Stimulated activated CD4-positive, alpha-beta T cell treated with anti-CD3 and anti-CD28 coated beads, Interleukin-1b, Interleukin-23, amount 100 ng/mL, for 4 hours (primary cell): ENCODE results near the gene ACBD3.
"Not testable (repeated sequence)": the region's sequence is repeated elsewhere in the genome, so short reads cannot be mapped to it uniquely, and the experiment has no call there.

ENCODE experiments used
- DNase-seq, 2 donors: peaks; one replicate each; pipeline ENCODE4 v3.0.0-alpha.2; 2020; ENCODE audit warnings: low read depth in 2 of 2

Gene ACBD3

DNA sequence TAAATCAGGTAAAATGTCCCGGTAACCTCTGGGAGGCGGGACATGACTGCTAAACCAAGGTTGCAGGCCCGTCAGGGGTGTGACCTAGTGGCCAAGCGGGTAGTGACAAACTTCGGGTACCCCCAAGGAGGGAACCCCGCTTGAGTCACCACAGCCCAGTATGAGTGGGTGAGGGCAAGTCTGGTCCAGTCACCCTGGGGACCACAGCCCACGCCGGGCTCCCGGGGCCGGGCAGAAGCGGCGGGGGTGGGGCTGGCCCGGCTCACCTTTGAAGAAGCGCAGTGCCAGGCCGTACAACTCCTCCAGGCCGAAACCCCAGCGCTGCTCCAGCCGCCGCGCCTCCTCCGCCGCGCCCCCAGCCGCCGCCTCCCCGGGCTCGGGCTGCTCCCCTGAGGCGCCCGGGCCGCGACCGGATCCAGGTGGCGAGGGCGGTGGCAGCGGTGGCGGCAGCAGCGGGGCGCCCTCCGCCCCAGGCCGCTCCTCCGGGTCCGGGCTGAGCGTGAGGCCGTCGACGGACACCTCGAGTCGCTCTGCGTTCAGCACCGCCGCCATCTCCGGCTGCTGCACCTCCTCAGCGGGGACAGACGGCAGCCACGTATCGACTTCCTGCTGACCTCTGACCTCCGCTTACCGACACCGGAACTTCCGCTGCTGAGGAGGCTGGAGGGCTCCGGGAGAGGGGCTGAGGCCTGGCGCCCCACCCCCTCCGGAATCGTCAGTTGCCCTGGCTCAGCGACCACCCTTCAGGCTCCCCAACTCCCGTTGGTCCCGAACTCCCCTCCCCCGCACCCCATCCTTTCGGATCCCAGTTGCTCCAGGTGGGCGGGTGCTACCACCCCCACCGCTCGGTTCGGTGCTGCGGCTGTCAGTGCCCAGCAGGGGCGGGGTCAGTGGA, at the start of gene ACBD3:
TSS of gene ACBD3 (minus strand) at position 618 of the 895 bp plus-strand sequence. CDS start at position 552, 66 bp downstream.
- peak; percentile 67 to 68 for DNase-seq

DNA sequence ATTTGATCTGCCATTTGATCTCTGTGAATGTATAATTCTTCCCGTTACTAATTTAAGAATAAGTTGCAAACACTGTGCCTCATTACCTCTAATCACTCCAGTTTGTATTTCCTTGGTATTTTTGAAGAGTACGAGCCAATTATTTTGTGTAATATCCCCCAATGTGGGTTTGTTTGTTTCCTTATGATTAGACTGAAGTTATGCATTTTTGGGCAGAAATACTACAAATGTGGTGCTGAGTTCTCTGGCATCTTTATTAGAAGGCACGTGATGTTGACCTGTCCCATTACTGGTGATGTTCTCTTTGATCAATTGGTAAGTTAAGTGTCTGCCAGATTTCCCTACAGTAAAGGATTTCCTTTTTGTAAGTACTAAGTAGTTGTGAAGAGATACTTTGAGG, 47.3 kb upstream of the ACBD3 start:
- no peak for DNase-seq

DNA sequence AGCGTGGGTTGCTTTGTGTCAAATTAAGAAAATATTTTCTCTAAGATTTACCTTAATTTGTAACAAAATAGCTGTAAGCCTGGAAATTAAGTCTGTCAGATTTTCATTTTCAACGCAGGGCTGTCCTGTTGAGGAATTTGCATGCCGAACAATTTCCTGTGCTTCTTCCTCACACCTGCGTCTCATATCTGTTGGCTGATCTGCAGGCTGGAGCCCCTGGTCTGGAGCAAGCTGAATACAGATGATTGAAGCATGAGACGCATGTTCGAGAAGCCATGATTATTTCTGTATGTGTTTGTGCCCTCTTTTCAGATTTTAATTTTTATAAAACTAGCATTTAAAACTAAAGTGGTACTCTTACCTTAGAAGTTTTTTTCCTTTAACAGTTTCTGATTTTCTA, 46.8 kb upstream of the ACBD3 start:
- DNase-seq: no peak

DNA sequence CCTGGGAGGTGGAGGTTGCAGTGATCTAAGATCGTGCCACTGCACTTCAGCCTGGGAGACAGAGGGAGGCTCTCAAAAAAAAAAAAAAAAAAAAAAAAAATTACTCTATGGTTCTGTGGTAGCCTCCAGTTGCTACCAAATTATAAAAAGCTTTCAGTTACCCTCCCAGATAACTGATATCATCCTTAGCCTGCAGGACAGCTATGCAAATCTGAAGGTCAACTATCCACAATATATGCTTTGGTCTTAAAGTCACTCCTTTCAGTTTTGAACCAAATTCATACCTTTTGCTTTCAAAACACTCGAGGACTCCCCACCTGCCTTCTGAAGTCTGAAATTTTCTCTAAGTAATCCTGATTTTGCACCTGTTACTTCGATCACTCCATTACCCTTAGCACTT, 40.1 kb upstream of the ACBD3 start:
- DNase-seq: no peak

DNA sequence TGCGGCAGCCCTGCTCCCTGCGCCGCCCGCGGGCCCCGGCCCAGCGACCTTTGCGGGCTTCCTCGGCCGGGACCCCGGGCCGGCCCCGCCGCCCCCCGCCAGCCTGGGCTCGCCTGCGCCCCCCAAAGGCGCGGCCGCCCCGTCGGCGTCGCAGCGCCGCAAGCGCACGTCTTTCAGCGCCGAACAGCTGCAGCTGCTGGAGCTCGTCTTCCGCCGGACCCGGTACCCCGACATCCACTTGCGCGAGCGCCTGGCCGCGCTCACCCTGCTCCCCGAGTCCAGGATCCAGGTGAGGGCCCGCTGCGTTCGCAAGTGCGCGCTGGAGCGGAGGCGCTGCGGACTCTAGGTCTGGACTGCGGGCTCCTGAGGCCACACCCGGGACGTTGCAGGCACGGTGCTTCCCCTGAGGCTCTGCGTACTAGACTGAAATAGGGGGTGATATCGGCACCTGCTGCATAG, 37.3 kb upstream of the ACBD3 start:
- no peak for DNase-seq

DNA sequence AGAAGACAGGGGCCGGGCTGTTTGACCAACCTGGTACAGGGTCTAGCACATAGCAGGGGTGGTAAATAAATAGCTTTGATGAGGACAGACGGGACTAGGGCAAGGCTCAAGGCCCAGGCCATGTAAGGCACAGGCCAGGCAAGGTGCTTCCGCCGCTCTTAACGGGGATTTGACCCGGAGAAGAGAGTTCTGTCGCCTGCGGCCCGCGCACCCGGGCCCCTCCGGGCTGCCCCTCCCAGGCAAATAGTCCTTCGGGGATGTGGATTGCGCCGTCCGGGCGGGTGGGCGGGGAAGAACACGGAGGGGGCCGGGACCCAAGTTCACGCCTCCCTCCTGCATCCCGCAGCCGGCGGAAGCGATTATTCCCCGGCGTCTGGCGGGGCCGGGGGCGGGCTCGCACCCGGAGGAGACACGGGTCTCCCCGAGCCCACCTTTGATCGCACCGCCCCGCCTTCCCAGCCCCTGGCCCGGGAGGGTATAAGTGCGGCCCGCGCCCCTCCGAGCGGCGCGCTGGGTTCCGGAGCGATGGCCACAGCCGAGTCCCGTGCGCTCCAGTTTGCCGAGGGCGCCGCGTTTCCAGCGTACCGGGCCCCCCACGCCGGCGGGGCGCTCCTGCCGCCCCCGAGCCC, 36.7 kb upstream of the ACBD3 start, which contains the start of gene MIXL1:
TSS of gene MIXL1 (plus strand) at position 508 of the 629 bp plus-strand sequence. CDS start at position 526, 18 bp downstream.
- DNase-seq: no peak

DNA sequence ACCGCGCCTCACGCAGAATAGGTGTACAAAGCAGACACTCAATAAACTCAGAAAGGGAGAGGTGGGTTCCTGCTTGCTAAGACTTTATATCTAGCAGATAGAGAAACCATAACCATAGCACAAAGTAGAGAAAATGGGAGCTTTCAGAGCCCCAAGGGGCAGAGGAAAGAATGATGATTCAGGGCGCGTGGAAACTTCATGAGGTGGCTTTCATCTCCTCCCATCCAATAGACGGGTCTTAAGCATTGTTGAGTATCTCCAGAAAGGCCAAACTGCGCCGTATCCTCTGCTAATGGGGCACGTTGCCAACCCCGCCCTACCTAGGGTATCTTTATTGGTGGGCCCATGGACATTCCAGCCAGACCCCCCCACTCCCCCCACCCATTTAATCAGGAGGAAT, 36.1 kb upstream of the ACBD3 start:
- no peak for DNase-seq

DNA sequence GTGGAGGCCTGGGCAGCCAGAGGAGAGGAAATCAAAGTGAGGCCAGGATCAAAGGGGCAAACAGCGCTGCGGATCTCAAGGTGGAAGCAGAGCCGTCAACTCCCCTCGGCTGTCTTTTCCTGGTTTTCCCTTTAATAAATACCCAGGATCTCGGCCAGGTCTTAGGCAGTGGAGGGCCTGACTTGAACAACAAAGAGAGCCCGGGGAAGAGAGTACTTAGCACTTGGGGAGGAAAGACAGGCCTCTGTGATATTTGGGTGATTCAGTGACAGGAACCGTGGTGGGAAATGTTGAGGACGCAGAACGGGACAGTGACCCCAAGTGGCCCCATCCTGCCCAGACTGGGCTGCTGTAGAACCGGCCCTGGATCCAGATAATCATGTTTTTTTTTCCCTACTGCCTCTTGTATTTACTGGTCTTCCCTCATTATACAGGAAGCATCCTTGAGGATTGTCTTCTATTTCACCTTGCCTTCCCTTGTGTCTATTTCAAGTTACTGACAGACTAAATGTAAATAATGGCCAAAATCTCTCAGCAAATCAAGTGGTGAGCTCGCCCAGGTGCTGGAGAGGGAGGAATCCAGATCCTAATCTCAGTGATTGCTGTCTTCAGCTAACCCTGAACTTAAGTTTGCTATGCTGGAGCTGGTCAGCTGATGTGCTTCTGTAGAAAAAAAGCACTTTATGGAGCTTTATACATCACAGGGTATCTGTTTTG, 34.1 kb upstream of the ACBD3 start:
- no peak for DNase-seq

DNA sequence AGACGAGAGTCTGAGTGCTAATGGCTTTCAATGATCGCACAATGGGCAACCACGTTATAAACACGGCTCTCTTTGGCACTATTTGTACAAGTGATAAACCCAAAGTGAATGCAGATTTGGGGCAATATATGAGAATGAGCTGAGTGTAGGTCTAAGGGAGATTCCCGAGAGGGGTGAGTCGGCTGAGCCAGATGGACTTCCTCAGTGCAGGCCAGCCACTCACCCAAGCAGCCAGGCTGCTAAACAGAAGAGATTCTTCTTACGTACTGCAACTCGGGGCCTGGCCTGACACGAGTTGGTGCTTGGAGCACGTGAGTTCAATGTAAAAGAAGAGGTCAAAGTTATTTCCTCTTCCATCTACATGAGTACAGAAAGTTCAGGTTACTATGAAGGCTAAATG, 30.7 kb upstream of the ACBD3 start:
- DNase-seq: no peak

DNA sequence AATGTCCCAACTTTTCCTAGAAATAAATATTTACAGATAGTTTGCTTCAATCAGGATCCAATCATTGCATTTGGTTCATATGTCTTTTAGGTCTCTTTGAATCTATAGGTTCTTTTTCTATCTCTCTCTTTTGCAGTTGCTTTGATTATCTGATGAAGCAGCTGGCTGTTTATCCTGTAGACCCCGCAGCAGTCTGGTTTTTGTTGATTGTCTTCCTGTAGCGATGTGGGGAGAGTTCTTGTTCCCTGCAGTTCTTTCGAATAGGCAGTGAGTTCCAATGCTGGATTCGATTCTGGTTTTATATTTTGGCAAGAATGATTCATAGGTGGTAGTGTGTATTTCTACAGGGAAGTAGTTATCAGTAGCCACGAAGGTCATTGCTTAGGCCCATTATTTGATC, 29.5 kb upstream of the ACBD3 start:
- no peak for DNase-seq

DNA sequence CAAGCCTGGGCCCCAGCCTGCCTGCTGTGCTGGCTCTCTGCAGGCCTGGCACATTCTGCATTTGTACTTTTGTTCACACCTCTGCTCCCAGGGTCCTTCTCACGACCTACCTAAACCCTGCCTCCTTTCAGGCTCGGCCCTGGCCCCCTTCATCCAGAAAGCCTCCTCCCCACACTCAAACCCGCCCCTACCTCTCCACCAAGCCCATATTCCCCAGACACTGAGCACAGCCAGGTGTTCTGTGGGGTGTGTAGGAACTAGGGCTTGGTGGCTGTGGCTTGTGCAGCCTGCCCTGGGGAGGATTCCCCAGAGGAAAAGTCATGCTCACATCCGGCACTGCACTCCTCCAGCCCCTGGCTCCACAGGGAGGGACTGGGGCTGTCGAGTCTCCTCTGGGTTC, 28.7 kb upstream of the ACBD3 start:
- no peak for DNase-seq

DNA sequence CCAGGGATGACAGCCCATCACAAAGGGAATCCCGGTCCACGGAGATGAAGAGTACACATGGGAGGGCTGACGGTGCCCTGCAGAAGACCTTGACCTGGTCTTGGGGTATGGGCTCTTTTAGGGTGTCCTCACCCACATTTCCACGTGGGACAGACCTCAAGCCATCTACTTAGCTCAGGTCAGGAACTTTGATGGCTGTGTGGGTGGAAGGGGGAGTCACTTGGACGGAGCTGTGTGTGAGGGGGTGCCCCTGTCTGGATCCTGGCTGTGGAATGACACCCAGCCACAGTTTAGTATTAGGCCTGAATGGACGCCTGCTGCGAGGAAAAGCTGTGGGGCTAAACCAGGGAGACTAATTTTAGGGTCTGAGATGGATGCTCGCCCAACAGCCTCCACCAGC, 26.0 kb upstream of the ACBD3 start:
- no peak for DNase-seq

DNA sequence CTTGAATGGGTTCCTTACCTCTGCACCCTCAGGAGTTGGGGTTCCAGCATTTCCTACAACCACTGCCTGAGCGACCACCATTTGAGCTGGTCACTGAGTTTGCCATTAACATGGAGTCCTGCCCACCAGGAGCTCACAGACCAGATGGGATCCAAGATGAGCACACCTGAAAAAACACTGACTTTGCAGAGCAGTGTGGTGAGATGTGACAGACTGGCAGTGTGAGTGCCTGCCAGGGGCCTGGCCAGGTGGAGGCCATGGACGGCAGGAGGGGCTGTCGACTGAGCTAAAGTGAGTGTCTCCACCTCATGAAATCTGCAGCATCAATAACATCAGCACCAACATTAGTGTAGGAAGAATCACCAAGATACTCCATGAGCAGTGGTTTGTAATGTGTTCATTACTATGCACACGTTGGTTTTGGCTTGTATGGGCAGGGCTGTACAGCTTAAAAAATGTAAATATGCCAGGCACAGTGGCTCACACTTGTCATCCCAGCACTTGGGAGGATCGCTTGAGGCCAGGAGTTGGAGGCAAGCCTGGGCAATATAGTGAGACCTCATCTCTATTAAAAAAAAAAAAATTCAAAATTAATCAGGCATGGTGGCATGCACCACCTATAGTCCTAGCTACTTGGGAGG, 24.8 kb upstream of the ACBD3 start:
- DNase-seq: no peak

DNA sequence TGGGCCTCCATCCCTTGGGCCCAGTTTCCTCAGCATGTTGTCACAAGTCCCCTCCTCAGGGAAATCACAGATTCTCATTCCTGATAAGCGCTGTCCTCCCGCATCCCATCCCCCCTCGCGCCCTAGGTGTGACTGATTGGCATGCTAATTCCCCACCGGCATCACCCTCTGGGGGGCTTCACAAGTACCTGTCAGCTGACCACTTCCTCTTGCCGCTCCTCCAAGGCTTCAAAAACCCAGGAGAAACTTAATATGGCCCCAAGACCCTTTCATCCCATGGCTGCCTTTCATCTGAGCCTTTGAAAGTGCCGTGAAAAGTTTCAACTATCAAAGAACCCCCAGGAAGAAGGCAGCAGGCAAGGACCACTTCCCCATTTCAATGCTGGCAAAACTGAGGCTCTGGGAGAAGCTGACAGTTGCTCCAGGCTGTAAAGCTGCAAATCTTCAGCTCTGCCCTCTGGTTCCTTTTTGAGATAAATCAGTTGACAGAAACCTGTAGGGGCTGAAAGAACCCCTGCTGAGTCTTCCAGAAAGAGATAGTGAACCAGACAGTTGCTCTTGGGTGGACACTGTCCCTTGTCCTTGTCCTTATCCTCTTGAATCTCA, 24.1 kb upstream of the ACBD3 start:
- no peak for DNase-seq

DNA sequence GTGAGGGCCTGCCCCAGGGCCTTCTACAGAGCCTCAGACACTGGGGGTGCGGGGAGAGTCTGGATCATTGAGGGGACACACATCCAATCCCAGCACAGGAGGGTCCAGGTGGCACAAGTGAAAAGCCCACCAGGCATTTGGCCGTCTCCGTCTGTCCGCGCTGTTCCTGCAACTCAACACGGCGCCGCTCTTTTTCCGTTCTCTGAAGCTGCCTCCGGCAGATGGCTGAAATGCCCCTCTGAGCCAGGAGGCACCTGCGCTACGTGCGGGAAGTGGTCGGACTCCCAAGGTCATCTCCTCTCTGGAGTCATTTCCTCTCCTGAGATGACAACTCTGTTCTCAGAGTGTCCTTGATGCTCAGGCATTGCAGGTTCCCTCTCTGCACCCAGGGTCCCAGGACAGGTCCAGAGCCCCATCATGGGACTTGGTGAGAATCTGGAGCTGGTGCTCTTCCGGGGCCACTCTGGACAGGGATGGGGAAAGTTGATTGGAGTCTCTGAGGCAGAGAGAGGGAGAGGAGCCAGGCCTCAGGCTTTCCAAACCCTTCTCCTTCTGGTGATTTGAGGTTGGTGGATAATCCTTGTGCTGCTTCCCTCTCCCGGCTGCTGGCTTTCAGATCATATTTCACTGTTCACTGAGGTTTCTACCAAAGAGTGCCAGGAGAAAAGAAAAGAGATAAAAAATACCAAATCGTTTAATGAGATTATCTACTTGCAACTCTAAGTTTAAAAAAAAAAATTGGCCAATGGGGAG, 22.9 kb upstream of the ACBD3 start:
- no peak for DNase-seq

DNA sequence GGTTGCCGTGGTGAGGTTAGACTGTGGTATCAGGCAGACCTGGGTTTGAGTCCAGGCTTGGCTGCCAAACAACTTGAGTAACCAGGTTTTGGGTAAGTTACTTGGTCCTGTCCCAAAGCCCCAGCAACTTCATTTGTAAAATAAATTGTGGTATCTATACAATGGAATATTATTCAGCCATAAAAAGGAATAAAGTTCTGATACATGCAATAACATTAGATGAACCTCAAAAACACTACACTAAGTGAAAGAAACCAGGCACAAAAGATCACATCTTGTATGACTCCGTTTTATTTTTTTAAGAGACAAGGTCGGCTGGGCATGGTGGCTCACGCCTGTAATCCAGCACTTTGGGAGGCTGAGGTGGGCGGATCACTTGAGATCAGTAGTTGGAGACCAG, 20.5 kb upstream of the ACBD3 start:
- no peak for DNase-seq

DNA sequence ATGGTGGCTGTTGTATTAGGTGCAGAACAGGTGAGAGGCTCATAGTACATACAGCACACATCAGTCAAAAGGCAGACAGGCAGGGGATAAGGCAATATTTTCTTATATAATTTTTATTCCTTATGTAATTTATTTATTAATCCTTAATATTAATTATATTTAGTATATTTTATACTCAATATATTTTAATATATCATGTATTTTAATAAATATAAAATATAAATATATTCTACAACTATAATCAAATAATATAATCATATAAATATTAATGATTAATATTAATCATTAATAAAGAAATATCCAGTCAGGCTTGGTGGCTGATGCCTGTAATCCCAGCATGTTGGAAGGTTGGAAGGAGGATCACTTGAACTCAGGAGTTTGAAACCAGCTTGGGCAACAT, 17.7 kb upstream of the ACBD3 start:
- DNase-seq: no peak

DNA sequence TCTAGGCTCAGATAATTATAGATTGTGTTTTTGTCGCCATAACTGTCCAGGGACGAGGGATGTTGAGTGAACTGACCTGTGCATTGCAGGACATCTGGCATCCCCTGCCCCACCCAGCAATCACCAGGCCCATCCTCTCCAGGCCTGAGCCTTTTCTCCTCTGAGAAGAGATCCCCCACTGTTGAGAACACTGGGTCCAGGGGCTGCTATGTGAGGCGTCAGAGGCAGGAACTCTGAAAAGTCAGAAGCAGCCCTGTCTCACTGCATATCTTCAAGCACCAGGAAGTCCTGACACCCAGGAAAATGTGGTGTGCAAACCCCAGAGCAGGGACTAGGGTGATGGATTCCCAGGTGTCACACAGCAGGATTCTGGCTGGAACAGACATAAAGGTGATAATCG, 17.1 kb upstream of the ACBD3 start:
- no peak for DNase-seq

DNA sequence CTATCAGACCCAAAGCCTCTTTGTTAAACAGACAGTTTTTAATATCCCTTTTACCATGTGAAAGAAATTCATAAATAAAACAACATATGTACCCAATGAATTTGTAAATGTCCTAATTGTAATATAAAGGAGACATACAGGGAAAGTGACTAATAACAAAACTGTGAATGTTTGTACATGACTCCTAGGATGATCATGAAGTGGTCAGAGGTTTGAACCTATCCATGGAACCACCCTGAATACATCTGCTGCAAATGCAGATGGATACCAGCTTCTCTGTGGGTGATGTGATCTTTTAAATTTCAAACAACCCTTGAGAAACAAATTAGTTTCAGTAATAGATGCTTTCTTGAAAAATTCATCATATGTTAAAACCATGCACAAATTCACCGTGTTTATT, 16.7 kb upstream of the ACBD3 start:
- no peak for DNase-seq

DNA sequence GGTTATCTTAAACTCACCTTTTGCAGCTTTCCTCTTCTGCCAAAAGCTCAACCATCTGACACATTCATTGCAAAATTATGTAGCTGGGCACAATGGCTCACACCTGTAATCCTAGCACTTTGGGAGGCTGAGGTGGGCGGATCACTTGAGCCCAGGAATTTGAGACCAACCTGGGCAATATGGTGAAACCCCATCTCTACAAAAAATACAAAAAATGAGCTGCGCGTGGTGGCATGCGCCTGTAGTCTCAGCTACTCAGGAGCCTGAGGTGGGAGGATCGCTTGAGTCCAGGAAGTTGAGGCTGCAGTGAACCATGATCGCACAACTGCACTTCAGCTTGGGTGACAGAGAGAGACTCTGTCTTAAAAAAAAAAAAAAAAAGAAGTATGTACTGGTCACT, 16.1 kb upstream of the ACBD3 start:
- DNase-seq: not testable (repeated sequence)

DNA sequence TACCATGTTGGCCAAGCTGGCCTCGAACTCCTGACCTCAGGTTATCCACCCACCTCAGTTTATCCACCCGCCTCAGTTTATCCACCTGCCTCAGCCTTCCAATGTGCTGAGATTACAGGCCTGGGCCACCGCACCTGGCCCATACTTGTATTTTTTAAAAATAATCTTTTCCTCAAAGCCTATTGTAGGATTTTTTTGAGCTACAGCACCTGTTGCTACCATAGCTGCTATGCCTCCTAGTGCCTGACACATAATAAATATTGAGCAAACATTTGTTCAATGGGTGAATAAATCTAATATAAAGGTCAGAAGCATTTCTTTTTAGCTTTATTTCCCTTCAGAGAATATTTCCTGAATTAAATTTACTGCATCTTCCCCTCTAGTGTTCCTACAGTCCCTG, 15.7 kb upstream of the ACBD3 start:
- no peak for DNase-seq
